CD4-positive, alpha-beta memory T cell (primary cell): ENCODE measurements around the gene INTS3. TPM values are rescaled to one million over a fixed set of nuclear protein-coding genes. Genes with fewer than 3 reads are reported as not detected.

ENCODE experiments used
- CTCF ChIA-PET: fragments of 350-600 bp; sonication (Branson Sonifier 250); formaldehyde crosslinking; loops from one replicate; lab custom pipeline; 2021; ENCODE audit warnings: inconsistent platforms; ENCODE audit not compliant: partially characterized antibody; lab: Charles Lee
- POLR2A ChIA-PET: fragments of 350-600 bp; sonication (Branson Sonifier 250); formaldehyde crosslinking; loops from one replicate; lab custom pipeline; 2021; ENCODE audit not compliant: partially characterized antibody; lab: Charles Lee
- DNase-seq, 5 donors: peaks; one replicate each; pipeline versions ENCODE4 v3.0.0 to v3.0.0-alpha.2; 2020 to 2022; ENCODE audit warnings: mixed read lengths in 1 of 5
- H3K27ac ChIP-seq: one replicate; pipeline ENCODE4 v1.7.0; 2013; ENCODE audit warnings: low read depth, low read length
- H3K27me3 ChIP-seq: 2 replicates; pipeline ENCODE4 v1.7.0; 2013; ENCODE audit warnings: mild to moderate bottlenecking, low read length, moderate library complexity; ENCODE audit not compliant: insufficient read depth
- H3K36me3 ChIP-seq: 2 replicates; pipeline ENCODE4 v1.7.0; 2013; ENCODE audit warnings: mild to moderate bottlenecking, low read length, moderate library complexity; ENCODE audit not compliant: insufficient read depth
- H3K4me1 ChIP-seq: 2 replicates; pipeline ENCODE4 v1.7.0; 2013; ENCODE audit warnings: mild to moderate bottlenecking, low read length, moderate library complexity; ENCODE audit not compliant: insufficient read depth
- H3K4me3 ChIP-seq, 2 donors: one replicate each; pipeline ENCODE4 v1.7.0; 2013; ENCODE audit warnings: low read length in 2 of 2, mild to moderate bottlenecking in 1 of 2
- H3K9me3 ChIP-seq, 2 donors: one replicate each; pipeline ENCODE4 v1.7.0; 2013; ENCODE audit warnings: low read length in 2 of 2, control low read depth in 1 of 2; ENCODE audit not compliant: control insufficient read depth in 1 of 2
- H3K27ac Mint-ChIP-seq, 7 donors: one replicate each; pipeline ENCODE4 v1.8.0; 2020 to 2021; ENCODE audit warnings: mixed read lengths in 7 of 7, mild to moderate bottlenecking in 6 of 7, inconsistent platforms in 3 of 7, moderate library complexity in 3 of 7
- H3K27me3 Mint-ChIP-seq, 2 donors: one replicate each; pipeline ENCODE4 v1.8.0; 2020 to 2021; ENCODE audit warnings: mixed read lengths in 2 of 2
- H3K36me3 Mint-ChIP-seq, 2 donors: one replicate each; pipeline ENCODE4 v1.8.0; 2020 to 2021; ENCODE audit warnings: mixed read lengths in 2 of 2, inconsistent platforms in 1 of 2, mild to moderate bottlenecking in 1 of 2
- H3K4me1 Mint-ChIP-seq, 4 donors: one replicate each; pipeline ENCODE4 v1.8.0; 2020 to 2021; ENCODE audit warnings: mixed read lengths in 4 of 4, mild to moderate bottlenecking in 1 of 4
- H3K4me3 Mint-ChIP-seq, 8 donors: one replicate each; pipeline ENCODE4 v1.8.0; 2020 to 2021; ENCODE audit warnings: mixed read lengths in 8 of 8, mild to moderate bottlenecking in 7 of 8, moderate library complexity in 6 of 8, inconsistent platforms in 3 of 8
- H3K9me3 Mint-ChIP-seq, 8 donors: one replicate each; pipeline ENCODE4 v1.8.0; 2020 to 2021; ENCODE audit warnings: mixed read lengths in 8 of 8, mild to moderate bottlenecking in 5 of 8, inconsistent platforms in 3 of 8, moderate library complexity in 1 of 8
- intact Hi-C: fragments of 100-400 bp; cut with micrococcal nuclease; formaldehyde crosslinking; loops from one replicate; pipeline ENCODE4 v1.15.1; 2023
- polyA plus RNA-seq, 2 donors: library from polyadenylated mRNA; unstranded; fragments of 300-500 nt; fragmentation: Illumina TruSeq; gene quantifications; one replicate each; pipeline ENCODE4 v1.2.3, GENCODE V29; 2021
- total RNA-seq, 2 experiments: library from RNA; stranded (reverse); gene quantifications; one replicate each; pipeline ENCODE4 v1.2.3, GENCODE V29; 2021

INTS3 gene
- total and polyA plus RNA-seq, 4 experiments from 2014 or later: 8.1 to 53.0 (median 30.8) TPM

DNA sequence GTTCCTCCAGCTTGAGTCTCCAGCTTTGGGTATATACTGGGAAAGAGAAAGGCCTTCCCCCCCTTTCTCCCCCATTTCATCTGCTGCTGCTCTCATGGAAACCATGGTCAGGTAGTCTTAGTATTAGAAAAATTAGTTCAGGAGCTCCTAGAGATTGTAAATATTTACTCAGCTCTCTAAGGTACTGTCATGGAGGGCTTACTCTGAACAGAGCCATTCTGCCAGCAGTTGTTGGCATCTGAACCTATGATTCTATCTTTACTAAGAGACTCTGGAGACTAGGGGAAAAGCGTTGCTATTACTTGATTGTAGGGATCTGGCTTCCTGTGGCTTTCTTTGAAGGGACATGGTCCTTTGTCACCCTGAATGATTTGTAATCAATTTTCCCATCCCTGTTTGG is 6.1 kb downstream of the INTS3 start:
- Mint-ChIP-seq H3K4me1 (peaks cover 18 to 28% (median 21%) of the 10 kb centered on the region in 4 donors), H3K36me3 (peaks cover 11 to 15% of the 10 kb centered on the region in 2 donors), H3K27me3 (no peaks in the 10 kb centered on the region), H3K9me3 (peaks cover 0 to 2% (median 0%) of the 10 kb centered on the region in 8 donors), H3K27ac (no peak overlapping the region), H3K4me3 (no peak overlapping the region)
- DNase-seq: no peak
- Histone ChIP-seq H3K27ac (no peak overlapping the region), H3K4me1 (peaks cover 18% of the 10 kb centered on the region), H3K36me3 (no peaks in the 10 kb centered on the region), H3K27me3 (no peaks in the 10 kb centered on the region), H3K9me3 (no peaks in the 10 kb centered on the region), H3K4me3 (no peak overlapping the region)
- POLR2A ChIA-PET: interaction anchor here (1.0 kb wide), 1 partner anchor 256 kb away, joined by 4 read pairs; no protein-coding TSS in a partner anchor
- intact Hi-C loops: no loop called here
- CTCF ChIA-PET: interaction anchor here (0.9 to 1.4 kb wide), 3 partner anchors 14 to 225 kb away, joined by 3 to 4 read pairs (median 3); no protein-coding TSS in a partner anchor

DNA sequence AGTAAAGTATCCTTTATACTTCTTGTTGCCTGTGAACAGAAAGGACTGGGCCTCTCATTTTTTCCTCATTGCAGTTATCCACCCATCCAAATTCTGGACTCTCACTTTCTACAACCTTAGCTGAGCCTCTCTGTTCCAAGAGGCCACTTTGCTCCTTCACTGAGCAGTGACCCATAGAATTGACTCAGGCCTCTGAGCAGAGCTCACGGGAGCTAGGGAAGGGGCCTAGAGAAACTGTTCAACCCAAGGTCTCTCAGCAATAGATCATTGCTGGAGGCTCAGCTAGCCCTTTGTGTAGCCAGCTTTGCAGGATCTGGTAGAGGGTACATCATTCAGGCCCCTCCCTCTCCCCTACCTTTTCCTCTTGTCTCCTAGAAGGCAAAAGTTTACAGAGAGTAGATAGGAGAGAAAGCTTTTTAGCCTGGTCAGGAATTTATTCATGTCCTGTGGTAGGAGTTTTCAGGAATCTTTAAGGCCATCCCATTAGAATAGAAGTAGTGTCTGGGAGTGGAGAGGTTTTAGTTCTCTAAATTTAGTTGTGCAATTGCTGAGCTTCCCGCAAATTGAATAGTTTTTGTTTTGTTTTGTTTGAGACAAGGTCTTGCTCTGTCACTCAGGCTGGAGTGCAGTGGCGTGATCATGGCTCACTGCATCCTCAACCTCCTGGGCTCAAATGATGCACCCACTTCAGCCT is 6.7 kb downstream of the INTS3 start:
- DNase-seq: no peak
- Mint-ChIP-seq H3K9me3 (no peaks in the 10 kb centered on the region), H3K36me3 (peaks cover 9 to 15% of the 10 kb centered on the region in 2 donors), H3K4me3 (no peak overlapping the region), H3K27ac (peak overlapping the region in 2 of 7 donors; percentile 37 to 53), H3K4me1 (peaks cover 15 to 22% (median 16%) of the 10 kb centered on the region in 4 donors), H3K27me3 (no peaks in the 10 kb centered on the region)
- ChIA-PET CTCF (interaction anchor here (0.6 to 1.4 kb wide), 4 partner anchors 14 to 225 kb away, joined by 3 to 4 read pairs (median 3); no protein-coding TSS in a partner anchor), POLR2A (interaction anchor here (1.0 kb wide), 1 partner anchor 255 kb away, joined by 4 read pairs; no protein-coding TSS in a partner anchor)
- H3K27me3 ChIP-seq: no peaks in the 10 kb centered on the region
- peaks cover 12% of the 10 kb centered on the region for H3K4me1 ChIP-seq
- no peaks in the 10 kb centered on the region for H3K36me3 ChIP-seq
- no peak overlapping the region for H3K27ac ChIP-seq
- intact Hi-C loops: no loop called here
- H3K9me3 ChIP-seq: no peaks in the 10 kb centered on the region
- no peak overlapping the region for H3K4me3 ChIP-seq

DNA sequence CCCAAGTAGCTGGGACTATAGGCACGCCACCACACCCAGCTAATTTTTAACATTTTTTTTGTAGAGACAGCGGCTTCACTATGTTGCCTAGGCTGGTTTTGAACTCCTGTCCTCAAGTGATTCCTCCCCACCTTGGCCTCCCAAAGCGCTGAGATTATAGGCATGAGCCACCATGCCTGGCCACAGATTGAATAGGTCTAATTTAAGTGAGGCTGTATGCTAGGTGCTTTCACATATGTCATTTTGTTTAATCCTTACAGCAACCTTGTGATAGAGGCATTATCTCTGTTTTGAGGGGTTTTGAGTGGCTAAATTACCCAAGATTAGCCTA is 7.2 kb downstream of the INTS3 start:
- Mint-ChIP-seq H3K4me1 (peaks cover 11 to 17% (median 12%) of the 10 kb centered on the region in 4 donors), H3K27me3 (no peaks in the 10 kb centered on the region), H3K27ac (no peak overlapping the region), H3K9me3 (no peaks in the 10 kb centered on the region), H3K4me3 (no peak overlapping the region), H3K36me3 (peaks cover 9 to 15% of the 10 kb centered on the region in 2 donors)
- ChIA-PET POLR2A (no interaction called here), CTCF (interaction anchor here (0.6 to 1.2 kb wide), 2 partner anchors 14 to 15 kb away, joined by 3 to 4 read pairs; no protein-coding TSS in a partner anchor)
- Histone ChIP-seq H3K27me3 (no peaks in the 10 kb centered on the region), H3K9me3 (no peaks in the 10 kb centered on the region), H3K36me3 (no peaks in the 10 kb centered on the region), H3K27ac (no peak overlapping the region), H3K4me1 (peaks cover 8% of the 10 kb centered on the region), H3K4me3 (no peak overlapping the region)
- no peak for DNase-seq
- intact Hi-C loops: no loop called here

DNA sequence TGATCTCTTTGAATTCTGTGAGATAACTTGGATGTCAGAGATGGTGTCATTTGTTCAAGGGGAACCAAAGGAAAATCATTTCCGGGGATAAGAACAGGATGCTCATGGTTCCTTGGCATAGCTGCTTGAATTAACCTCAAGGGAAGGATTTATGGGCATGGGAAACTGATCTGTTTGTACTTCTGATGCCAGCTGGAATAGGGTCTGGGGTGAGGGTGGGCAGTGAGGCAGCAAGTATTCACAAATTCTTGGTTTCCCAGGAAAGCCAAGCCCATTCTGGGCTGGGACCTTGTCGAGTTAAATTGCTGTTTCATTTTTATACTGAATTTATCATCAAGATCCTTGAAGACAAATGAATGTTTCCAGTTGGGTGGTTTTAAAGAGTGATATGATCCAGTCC is 14.1 kb downstream of the INTS3 start:
- ChIA-PET CTCF (interaction anchor here (1.2 kb wide), 1 partner anchor 64 kb away, joined by 3 read pairs; no protein-coding TSS in a partner anchor), POLR2A (no interaction called here)
- Mint-ChIP-seq H3K4me1 (peaks cover 0 to 11% (median 5%) of the 10 kb centered on the region in 4 donors), H3K36me3 (peaks cover 44 to 56% of the 10 kb centered on the region in 2 donors), H3K9me3 (no peaks in the 10 kb centered on the region), H3K27ac (peak overlapping the region in 5 of 7 donors; percentile 54 to 84 (median 62)), H3K27me3 (no peaks in the 10 kb centered on the region), H3K4me3 (no peak overlapping the region)
- Histone ChIP-seq H3K27ac (no peak overlapping the region), H3K4me1 (no peaks in the 10 kb centered on the region), H3K27me3 (no peaks in the 10 kb centered on the region), H3K36me3 (peaks cover 43% of the 10 kb centered on the region), H3K4me3 (no peak overlapping the region), H3K9me3 (no peaks in the 10 kb centered on the region)
- intact Hi-C loops: no loop called here
- no peak for DNase-seq

DNA sequence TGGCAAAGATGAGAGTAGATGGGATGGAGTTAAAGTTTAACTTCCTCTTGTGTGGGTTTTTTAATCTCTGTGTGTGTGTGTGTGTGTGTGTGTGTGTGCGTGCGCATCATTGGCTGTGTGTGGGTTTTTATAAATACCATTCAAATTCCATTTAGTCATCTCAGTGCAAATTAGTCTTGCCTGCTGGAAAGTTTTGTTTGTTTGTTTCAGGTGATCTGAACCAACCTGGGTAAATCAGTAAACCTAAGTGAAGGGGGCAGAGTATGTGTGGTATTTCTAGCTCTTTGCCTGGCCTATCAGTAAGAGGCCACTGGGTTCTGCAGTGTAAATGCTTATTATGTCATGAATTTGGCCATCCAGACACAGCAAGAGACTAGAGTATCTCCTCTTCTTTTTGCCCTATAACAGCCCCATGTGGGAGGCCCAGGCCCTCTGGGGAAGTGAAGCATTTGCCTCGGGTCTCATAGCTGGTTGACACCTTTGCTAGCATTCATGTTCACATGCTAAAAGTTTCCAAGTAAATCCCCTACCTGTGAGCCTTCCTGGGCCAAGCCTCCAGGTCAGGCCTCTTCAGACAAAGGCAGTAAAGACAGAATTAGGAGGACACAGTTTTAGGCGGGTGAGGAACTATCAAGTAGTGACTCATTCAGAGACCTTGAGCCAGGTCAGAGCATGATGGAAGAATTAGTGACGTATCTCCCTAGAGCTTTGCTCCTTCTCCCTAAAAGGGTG is 14.7 kb downstream of the INTS3 start:
- no peaks in the 10 kb centered on the region for H3K27me3 Mint-ChIP-seq
- Histone ChIP-seq H3K4me3 (no peak overlapping the region), H3K4me1 (no peaks in the 10 kb centered on the region), H3K36me3 (peaks cover 49% of the 10 kb centered on the region), H3K9me3 (no peaks in the 10 kb centered on the region), H3K27ac (no peak overlapping the region), H3K27me3 (no peaks in the 10 kb centered on the region)
- DNase-seq: no peak
- peaks cover 0 to 10% (median 5%) of the 10 kb centered on the region in 4 donors for H3K4me1 Mint-ChIP-seq
- no peaks in the 10 kb centered on the region for H3K9me3 Mint-ChIP-seq
- CTCF ChIA-PET: interaction anchor here (1.1 to 1.2 kb wide), 2 partner anchors 65 to 170 kb away, joined by 3 read pairs; no protein-coding TSS in a partner anchor
- intact Hi-C loops: no loop called here
- H3K27ac Mint-ChIP-seq: peak overlapping the region in 3 of 7 donors; percentile 8 to 61 (median 30)
- no peak overlapping the region for H3K4me3 Mint-ChIP-seq
- POLR2A ChIA-PET: interaction anchor here (0.6 to 0.8 kb wide), 2 partner anchors 11 to 14 kb away, joined by 3 read pairs; no protein-coding TSS in a partner anchor
- H3K36me3 Mint-ChIP-seq: peaks cover 46 to 62% of the 10 kb centered on the region in 2 donors

DNA sequence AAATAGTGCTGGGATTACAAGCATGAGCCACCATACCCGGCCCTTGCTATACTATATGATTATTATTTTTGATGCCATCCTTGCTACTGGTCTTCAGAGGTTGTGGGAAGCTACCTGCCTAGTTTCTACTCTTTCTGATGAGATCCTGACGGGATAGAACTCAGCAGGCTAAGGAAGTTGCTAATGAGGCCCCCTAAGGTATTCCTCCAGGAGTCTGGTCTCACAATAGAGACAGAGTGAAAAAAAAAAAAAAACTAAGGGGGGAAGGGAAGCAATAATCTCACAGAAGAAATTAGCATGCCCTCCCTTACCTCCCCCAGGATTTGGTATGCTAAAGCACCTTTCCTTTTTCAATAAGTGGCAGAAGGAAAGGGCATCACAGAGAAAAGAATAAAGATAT is 17.6 kb downstream of the INTS3 start:
- H3K4me3 Mint-ChIP-seq: no peak overlapping the region
- no peaks in the 10 kb centered on the region for H3K9me3 Mint-ChIP-seq
- intact Hi-C loops: no loop called here
- H3K36me3 Mint-ChIP-seq: peaks cover 60 to 78% of the 10 kb centered on the region in 2 donors
- H3K4me1 ChIP-seq: no peaks in the 10 kb centered on the region
- H3K27ac ChIP-seq: no peak overlapping the region
- H3K27me3 Mint-ChIP-seq: no peaks in the 10 kb centered on the region
- POLR2A ChIA-PET: interaction anchor here (0.6 to 0.7 kb wide), 2 partner anchors 19 to 551 kb away, joined by 3 to 4 read pairs; no protein-coding TSS in a partner anchor
- H3K4me1 Mint-ChIP-seq: peaks cover 0 to 12% (median 9%) of the 10 kb centered on the region in 4 donors
- H3K27me3 ChIP-seq: no peaks in the 10 kb centered on the region
- no peak for DNase-seq
- H3K4me3 ChIP-seq: no peak overlapping the region
- H3K27ac Mint-ChIP-seq: no peak overlapping the region
- H3K36me3 ChIP-seq: peaks cover 56% of the 10 kb centered on the region
- H3K9me3 ChIP-seq: no peaks in the 10 kb centered on the region
- CTCF ChIA-PET: interaction anchor here (0.7 to 1.7 kb wide), 3 partner anchors 68 to 393 kb away, joined by 3 to 5 read pairs (median 3); partner anchors contain the start of gene NPR1
